HepG2 (cell line): ENCODE measurements around the gene ROBO3. TPM values are rescaled to one million over a fixed set of nuclear protein-coding genes. Genes with fewer than 3 reads are reported as not detected.

Experiments used
- ELF3 ChIP-seq: IDR thresholded peaks from 2 replicates; pipeline ENCODE4 v1.6.1; 2016; ENCODE audit warnings: missing genetic modification reagents, missing compliant biosample characterization
- GTF3A ChIP-seq: sonication (generic); formaldehyde crosslinking; conservative IDR thresholded peaks from 2 replicates; pipeline ENCODE4 v1.4.0; 2020; ENCODE audit warnings: mild to moderate bottlenecking, missing genetic modification reagents
- MAZ ChIP-seq, 2 experiments: sonication (generic) in 1 of 2; formaldehyde crosslinking in 1 of 2; IDR thresholded peaks; 2 replicates each; pipeline versions ENCODE4 v1.5.0 to v1.6.1; 2012 to 2020; ENCODE audit warnings: low read depth in 2 of 2, mild to moderate bottlenecking in 2 of 2, borderline replicate concordance in 1 of 2, improper control_type of control experiment in 1 of 2, low read length in 1 of 2, missing genetic modification reagents in 1 of 2, moderate library complexity in 1 of 2
- MIER2 ChIP-seq: IDR thresholded peaks from 2 replicates; pipeline ENCODE4 v1.6.1; 2016; ENCODE audit warnings: missing biosample characterization, missing genetic modification reagents
- NR2C2 ChIP-seq: sonication (generic); formaldehyde crosslinking; IDR thresholded peaks from 2 replicates; pipeline ENCODE4 v1.4.0; 2020; ENCODE audit warnings: missing genetic modification reagents, mild to moderate bottlenecking, moderate library complexity, borderline replicate concordance
- ZBTB38 ChIP-seq: sonication (generic); formaldehyde crosslinking; IDR thresholded peaks from 2 replicates; pipeline ENCODE4 v1.5.1; 2020; ENCODE audit warnings: mild to moderate bottlenecking, missing genetic modification reagents
- ZNF180 ChIP-seq: sonication (generic); formaldehyde crosslinking; IDR thresholded peaks from 2 replicates; pipeline ENCODE4 v1.4.0; 2020; ENCODE audit warnings: low read depth, missing genetic modification reagents, borderline replicate concordance
- ZNF232 ChIP-seq: sonication (generic); formaldehyde crosslinking; IDR thresholded peaks from 2 replicates; pipeline ENCODE4 v1.4.0; 2020; ENCODE audit warnings: missing genetic modification reagents, borderline replicate concordance
- ZNF367 ChIP-seq: sonication (generic); formaldehyde crosslinking; IDR thresholded peaks from 2 replicates; pipeline ENCODE4 v1.4.0; 2020; ENCODE audit warnings: missing genetic modification reagents, borderline replicate concordance
- ZNF432 ChIP-seq: sonication (generic); formaldehyde crosslinking; IDR thresholded peaks from 2 replicates; pipeline ENCODE4 v1.5.0; 2020; ENCODE audit warnings: missing genetic modification reagents, mild to moderate bottlenecking, borderline replicate concordance
- ZNF460 ChIP-seq: sonication (generic); formaldehyde crosslinking; IDR thresholded peaks from 2 replicates; pipeline ENCODE4 v1.5.1; 2020; ENCODE audit warnings: missing genetic modification reagents, mild to moderate bottlenecking, borderline replicate concordance
- ZUFSP ChIP-seq: sonication (generic); formaldehyde crosslinking; IDR thresholded peaks from 2 replicates; pipeline ENCODE4 v1.9.0; 2021; ENCODE audit warnings: missing genetic modification reagents, mild to moderate bottlenecking, borderline replicate concordance
- polyA plus RNA-seq, 8 experiments: library from polyadenylated mRNA; depleted of rRNA in 3 of 8; stranded (reverse) in 7 of 8; unstranded in 1 of 8; fragments of >200 nt; fragmentation: Illumina TruSeq in 4 of 8; extraction: Trizol in 4 of 8; gene quantifications; 2 replicates each; pipeline versions ENCODE4 v1.2.1 to v1.2.3, GENCODE V29; 2011 to 2016; ENCODE audit warnings: low read depth in 4 of 8, missing spikeins in 1 of 8, mixed read lengths in 1 of 8; ENCODE audit not compliant: insufficient read depth in 1 of 8
- total RNA-seq, 5 experiments: library from RNA; depleted of rRNA; stranded (reverse); fragments of >200 nt; fragmentation: Illumina TruSeq; extraction: Trizol; gene quantifications; 2 replicates each; pipeline ENCODE4 v1.2.3, GENCODE V29; 2016; ENCODE audit warnings: low read depth in 1 of 5
- TF ChIP-seq, protein P1 (sequence below): sonication (generic); formaldehyde crosslinking; IDR thresholded peaks from 2 replicates; pipeline ENCODE4 v1.4.0; 2020; ENCODE audit warnings: missing genetic modification reagents
- TF ChIP-seq, protein P2 (sequence below): sonication (generic); formaldehyde crosslinking; IDR thresholded peaks from 2 replicates; pipeline ENCODE4 v1.4.0; 2020; ENCODE audit warnings: missing genetic modification reagents
- TF ChIP-seq, protein P3 (sequence below): sonication (generic); formaldehyde crosslinking; IDR thresholded peaks from 2 replicates; pipeline ENCODE4 v1.4.0; 2020; ENCODE audit warnings: missing genetic modification reagents
- TF ChIP-seq, protein P4 (sequence below): sonication (generic); formaldehyde crosslinking; conservative IDR thresholded peaks from 2 replicates; pipeline ENCODE4 v1.4.0; 2020; ENCODE audit warnings: missing genetic modification reagents

The ROBO3 gene
- total and polyA plus RNA-seq, 2 of the 13 experiments (the other 11 are each of a cell fraction or from before 2014, with no cell fraction given): 0.07 to 2.4 TPM

DNA sequence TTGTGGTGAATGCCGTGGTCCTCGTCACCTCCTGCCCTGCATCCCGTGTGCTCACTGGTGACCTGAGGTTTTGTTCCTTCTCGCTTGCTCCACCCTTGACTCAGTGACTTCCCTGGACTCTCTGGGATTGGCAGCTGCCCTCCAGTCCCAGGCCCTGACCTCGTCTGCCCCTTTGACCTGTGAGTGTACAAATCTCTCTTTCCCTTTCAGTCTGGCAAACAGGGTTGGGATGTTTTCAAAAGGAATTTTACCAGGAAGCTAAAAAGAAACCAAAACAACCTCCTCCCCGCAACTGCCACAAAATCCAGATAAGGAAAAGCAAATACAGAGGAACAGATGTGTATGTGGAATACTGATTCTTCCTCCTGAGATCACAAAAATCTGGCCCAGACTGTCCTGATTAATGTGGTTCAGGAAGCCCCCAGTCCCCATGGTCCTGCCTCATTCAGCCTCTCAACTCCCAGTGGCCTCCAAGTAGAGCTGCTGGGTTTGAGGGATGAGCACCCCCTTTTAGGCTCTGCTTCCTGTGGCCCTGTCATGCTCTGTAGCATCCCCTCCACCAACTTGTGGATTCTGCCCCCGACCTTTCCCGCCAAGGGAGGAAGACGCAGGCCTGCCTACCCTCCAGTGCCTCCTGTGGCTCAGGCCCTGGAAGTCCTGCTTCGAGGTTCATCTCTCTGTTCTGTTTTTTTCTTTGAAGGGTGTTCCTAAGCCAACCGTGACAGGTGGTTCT, 17.3 kb downstream of the ROBO3 start (continued):
- TF ChIP-seq, protein P1, sequence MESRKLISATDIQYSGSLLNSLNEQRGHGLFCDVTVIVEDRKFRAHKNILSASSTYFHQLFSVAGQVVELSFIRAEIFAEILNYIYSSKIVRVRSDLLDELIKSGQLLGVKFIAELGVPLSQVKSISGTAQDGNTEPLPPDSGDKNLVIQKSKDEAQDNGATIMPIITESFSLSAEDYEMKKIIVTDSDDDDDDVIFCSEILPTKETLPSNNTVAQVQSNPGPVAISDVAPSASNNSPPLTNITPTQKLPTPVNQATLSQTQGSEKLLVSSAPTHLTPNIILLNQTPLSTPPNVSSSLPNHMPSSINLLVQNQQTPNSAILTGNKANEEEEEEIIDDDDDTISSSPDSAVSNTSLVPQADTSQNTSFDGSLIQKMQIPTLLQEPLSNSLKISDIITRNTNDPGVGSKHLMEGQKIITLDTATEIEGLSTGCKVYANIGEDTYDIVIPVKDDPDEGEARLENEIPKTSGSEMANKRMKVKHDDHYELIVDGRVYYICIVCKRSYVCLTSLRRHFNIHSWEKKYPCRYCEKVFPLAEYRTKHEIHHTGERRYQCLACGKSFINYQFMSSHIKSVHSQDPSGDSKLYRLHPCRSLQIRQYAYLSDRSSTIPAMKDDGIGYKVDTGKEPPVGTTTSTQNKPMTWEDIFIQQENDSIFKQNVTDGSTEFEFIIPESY (CRISPR knock-in tag): no peak
- TF ChIP-seq ELF3 (peak; percentile 89), ZUFSP (CRISPR knock-in tag) (no peak), NR2C2 (CRISPR knock-in tag) (peak; percentile 57; the same call in 1 of the 2 replicates), GTF3A (0 out of 2 replicates have a peak, but pooled peaks have one; percentile 35), ZNF460 (no peak), ZBTB38 (0 out of 2 replicates have a peak, but pooled peaks have one; percentile 27), ZNF180 (CRISPR knock-in tag) (no peak), ZNF232 (CRISPR knock-in tag) (peak; percentile 5; the same call in 1 of the 2 replicates), MIER2 (CRISPR knock-in tag) (0 out of 2 replicates have a peak, but pooled peaks have one; percentile 6), ZNF367 (no peak), ZNF432 (CRISPR knock-in tag) (no peak), MAZ (IDR thresholded peaks at IDR 0.05; ENCODE audit: borderline replicate concordance, low read depth, low read length) (no peak), MAZ (CRISPR knock-in tag; IDR thresholded peaks at IDR 0.05; ENCODE audit: low read depth) (no peak)
- TF ChIP-seq, protein P2, sequence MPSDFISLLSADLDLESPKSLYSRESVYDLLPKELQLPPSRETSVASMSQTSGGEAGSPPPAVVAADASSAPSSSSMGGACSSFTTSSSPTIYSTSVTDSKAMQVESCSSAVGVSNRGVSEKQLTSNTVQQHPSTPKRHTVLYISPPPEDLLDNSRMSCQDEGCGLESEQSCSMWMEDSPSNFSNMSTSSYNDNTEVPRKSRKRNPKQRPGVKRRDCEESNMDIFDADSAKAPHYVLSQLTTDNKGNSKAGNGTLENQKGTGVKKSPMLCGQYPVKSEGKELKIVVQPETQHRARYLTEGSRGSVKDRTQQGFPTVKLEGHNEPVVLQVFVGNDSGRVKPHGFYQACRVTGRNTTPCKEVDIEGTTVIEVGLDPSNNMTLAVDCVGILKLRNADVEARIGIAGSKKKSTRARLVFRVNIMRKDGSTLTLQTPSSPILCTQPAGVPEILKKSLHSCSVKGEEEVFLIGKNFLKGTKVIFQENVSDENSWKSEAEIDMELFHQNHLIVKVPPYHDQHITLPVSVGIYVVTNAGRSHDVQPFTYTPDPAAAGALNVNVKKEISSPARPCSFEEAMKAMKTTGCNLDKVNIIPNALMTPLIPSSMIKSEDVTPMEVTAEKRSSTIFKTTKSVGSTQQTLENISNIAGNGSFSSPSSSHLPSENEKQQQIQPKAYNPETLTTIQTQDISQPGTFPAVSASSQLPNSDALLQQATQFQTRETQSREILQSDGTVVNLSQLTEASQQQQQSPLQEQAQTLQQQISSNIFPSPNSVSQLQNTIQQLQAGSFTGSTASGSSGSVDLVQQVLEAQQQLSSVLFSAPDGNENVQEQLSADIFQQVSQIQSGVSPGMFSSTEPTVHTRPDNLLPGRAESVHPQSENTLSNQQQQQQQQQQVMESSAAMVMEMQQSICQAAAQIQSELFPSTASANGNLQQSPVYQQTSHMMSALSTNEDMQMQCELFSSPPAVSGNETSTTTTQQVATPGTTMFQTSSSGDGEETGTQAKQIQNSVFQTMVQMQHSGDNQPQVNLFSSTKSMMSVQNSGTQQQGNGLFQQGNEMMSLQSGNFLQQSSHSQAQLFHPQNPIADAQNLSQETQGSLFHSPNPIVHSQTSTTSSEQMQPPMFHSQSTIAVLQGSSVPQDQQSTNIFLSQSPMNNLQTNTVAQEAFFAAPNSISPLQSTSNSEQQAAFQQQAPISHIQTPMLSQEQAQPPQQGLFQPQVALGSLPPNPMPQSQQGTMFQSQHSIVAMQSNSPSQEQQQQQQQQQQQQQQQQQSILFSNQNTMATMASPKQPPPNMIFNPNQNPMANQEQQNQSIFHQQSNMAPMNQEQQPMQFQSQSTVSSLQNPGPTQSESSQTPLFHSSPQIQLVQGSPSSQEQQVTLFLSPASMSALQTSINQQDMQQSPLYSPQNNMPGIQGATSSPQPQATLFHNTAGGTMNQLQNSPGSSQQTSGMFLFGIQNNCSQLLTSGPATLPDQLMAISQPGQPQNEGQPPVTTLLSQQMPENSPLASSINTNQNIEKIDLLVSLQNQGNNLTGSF (CRISPR knock-in tag): 0 out of 2 replicates have a peak, but pooled peaks have one; percentile 25
- TF ChIP-seq, protein P3, sequence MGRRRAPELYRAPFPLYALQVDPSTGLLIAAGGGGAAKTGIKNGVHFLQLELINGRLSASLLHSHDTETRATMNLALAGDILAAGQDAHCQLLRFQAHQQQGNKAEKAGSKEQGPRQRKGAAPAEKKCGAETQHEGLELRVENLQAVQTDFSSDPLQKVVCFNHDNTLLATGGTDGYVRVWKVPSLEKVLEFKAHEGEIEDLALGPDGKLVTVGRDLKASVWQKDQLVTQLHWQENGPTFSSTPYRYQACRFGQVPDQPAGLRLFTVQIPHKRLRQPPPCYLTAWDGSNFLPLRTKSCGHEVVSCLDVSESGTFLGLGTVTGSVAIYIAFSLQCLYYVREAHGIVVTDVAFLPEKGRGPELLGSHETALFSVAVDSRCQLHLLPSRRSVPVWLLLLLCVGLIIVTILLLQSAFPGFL (CRISPR knock-in tag): no peak
- TF ChIP-seq, protein P4, sequence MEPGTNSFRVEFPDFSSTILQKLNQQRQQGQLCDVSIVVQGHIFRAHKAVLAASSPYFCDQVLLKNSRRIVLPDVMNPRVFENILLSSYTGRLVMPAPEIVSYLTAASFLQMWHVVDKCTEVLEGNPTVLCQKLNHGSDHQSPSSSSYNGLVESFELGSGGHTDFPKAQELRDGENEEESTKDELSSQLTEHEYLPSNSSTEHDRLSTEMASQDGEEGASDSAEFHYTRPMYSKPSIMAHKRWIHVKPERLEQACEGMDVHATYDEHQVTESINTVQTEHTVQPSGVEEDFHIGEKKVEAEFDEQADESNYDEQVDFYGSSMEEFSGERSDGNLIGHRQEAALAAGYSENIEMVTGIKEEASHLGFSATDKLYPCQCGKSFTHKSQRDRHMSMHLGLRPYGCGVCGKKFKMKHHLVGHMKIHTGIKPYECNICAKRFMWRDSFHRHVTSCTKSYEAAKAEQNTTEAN (CRISPR knock-in tag): peak; percentile 51; the same call in 1 of the 2 replicates
